Measurements from ENCODE around the gene SKA2.
"Not testable (repeated sequence)": the region's sequence is repeated elsewhere in the genome, so short reads cannot be mapped to it uniquely, and the experiment has no call there.

The SKA2 gene

GRCh38 chr17:59094861-59095530 is 60.0 kb downstream of the SKA2 start:
- DNase-seq = no peak

GRCh38 chr17:59093702-59094231 is 61.2 kb downstream of the SKA2 start:
- no peak for DNase-seq

DNA sequence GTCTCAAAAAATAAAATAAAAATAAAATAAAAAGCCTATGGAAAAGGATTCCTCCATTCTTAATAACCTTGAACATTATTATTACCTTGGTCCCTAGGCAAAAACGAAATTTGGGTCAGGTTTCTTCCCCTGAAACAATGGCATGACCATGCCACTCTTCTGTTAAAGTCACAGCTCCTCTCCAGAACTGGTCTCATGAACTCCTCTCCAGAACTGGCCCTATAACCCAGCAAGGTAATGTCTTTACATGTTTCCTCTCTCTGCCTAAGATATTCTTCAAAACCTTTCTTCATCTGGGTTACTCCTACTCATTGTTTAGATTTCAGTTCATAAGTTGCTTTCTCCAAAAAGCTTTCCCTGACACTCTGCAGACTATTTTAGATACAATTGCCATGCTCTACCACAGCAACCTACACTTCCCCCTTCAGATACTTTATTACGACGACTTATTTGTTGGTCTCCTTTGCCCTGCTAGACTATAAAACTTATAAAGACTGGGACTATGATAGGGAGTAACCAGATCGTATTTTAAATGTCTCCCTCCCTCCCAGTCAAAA is 61.8 kb downstream of the SKA2 start:
- DNase-seq = no peak

GRCh38 chr17:59090593-59090992 is 64.4 kb downstream of the SKA2 start:
- DNase-seq = not testable (repeated sequence)

GRCh38 chr17:59084154-59084553 is 70.8 kb downstream of the SKA2 start:
- no peak for DNase-seq

GRCh38 chr17:59074494-59074893 is 80.5 kb downstream of the SKA2 start:
- no peak for DNase-seq

GRCh38 chr17:59073972-59074371 is 81.0 kb downstream of the SKA2 start:
- DNase-seq = no peak

DNA sequence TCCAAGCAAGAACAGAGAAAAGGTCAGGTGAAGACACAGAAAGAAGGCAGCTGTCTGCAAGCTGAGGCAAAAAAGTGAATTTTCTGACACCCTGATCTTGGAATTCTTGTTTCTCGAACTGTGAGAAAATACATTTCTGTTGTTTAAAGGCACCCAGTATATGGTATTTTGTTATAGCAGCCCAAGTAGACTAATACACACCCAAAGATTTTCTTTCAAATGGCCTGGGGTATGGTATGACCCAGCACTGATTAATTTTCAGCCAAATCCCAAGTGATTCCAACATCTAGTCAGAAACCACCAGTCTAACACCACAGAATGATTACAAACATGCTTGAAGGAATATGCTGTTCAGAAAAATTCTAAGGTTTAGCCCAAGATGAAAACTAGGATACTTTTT is 85.1 kb downstream of the SKA2 start:
- DNase-seq = no peak

DNA sequence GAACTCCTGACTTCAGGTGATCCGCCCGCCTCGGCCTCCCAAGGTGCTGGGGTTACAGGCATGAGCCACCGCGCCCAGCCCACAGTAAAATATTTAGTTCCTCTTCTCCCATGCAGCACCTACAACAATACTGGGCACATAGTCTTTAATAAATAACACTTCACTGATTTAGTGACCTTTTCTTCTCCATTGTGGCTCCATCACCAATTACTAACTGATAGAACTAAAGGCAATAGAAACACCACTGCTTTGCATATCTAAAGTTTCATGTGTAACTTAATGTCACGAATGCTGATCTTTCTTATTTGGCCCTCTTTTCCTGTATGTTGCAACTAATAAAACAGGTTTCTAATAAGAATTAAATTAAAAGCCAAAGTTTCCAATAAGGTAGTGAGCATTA is 87.2 kb downstream of the SKA2 start:
- no peak for DNase-seq

DNA sequence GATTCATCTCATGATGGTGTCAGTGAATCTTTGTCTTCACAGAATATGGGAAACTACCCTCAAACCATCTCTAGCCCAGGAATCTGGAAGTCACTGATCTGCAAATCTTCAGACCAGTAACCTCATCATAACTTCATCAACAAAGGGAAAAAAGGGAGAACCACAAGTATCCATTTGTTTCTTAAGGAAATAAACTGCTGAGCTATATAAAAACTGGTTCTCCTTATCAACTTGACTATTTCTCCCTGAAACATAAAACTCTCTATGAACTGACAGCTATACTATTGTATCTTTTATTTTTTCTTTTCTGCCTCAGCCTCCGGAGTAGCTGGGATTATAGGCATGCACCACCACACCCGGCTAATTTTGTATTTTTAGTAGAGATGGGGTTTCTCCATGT is 87.6 kb downstream of the SKA2 start:
- no peak for DNase-seq

- no peak for DNase-seq
Measured at GRCh38 chr17:59062509-59062908, 92.5 kb downstream of the SKA2 start.
